Activated T-cell treated with anti-CD3 and anti-CD28 coated beads, Interleukin-2, amount 50 U/mL, for 48 hours (primary cell): Measurements from ENCODE around the gene GNAZ.

Source experiments
- DNase-seq, 2 experiments: peaks; one replicate each; pipeline ENCODE4 v3.0.0-alpha.2; 2020

Gene GNAZ

GRCh38 chr22:23109441-23109978, 39.2 kb downstream of the GNAZ start:
- no peak for DNase-seq

- no peak for DNase-seq
Measured at GRCh38 chr22:23110190-23110921, 40.0 kb downstream of the GNAZ start.

GRCh38 chr22:23110922-23111527, 40.7 kb downstream of the GNAZ start:
- DNase-seq = no peak

GRCh38 chr22:23112472-23113012, 42.2 kb downstream of the GNAZ start:
- no peak for DNase-seq

GRCh38 chr22:23113067-23113846, 42.9 kb downstream of the GNAZ start:
- DNase-seq = no peak

GRCh38 chr22:23113847-23114720, 43.8 kb downstream of the GNAZ start:
- DNase-seq = no peak

- no peak for DNase-seq
Measured at GRCh38 chr22:23114721-23115020, 44.4 kb downstream of the GNAZ start.

GRCh38 chr22:23115369-23115768, 45.0 kb downstream of the GNAZ start:
- DNase-seq = no peak

GRCh38 chr22:23115825-23116494, 45.6 kb downstream of the GNAZ start:
- DNase-seq = no peak

- no peak for DNase-seq
Measured at GRCh38 chr22:23116506-23117263, 46.4 kb downstream of the GNAZ start.

- no peak for DNase-seq
Measured at GRCh38 chr22:23117275-23117674, 47.0 kb downstream of the GNAZ start.

- no peak for DNase-seq
Measured at GRCh38 chr22:23117891-23118646, 47.8 kb downstream of the GNAZ start.

- DNase-seq = peak in 1 of 2 experiments; percentile 23
Measured at GRCh38 chr22:23118647-23119493, 48.6 kb downstream of the GNAZ start.

GRCh38 chr22:23119494-23120414, 49.4 kb downstream of the GNAZ start:
- peak; percentile 66 to 71 for DNase-seq

GRCh38 chr22:23120415-23120899, 50.1 kb downstream of the GNAZ start:
- no peak for DNase-seq

GRCh38 chr22:23121000-23121421, 50.7 kb downstream of the GNAZ start:
- DNase-seq = no peak

- DNase-seq = no peak
Measured at GRCh38 chr22:23121424-23121823, 51.1 kb downstream of the GNAZ start.
